Kidney capillary endothelial cell (primary cell): ENCODE data around the gene PRDM5.

Experiments
- DNase-seq: peaks from one replicate; pipeline ENCODE4 v3.0.0-alpha.2; 2018; ENCODE audit warnings: low spot score

Gene PRDM5

GRCh38 chr4:120922381-120923206 is at the start of gene PRDM5:
PRDM5 (minus strand) TSS chr4:120922726; CDS start chr4:120922608, 118 bp downstream.
- peak; percentile 40 for DNase-seq

- no peak for DNase-seq
These were observed 49.4 kb upstream of the PRDM5 start for GRCh38 chr4:120971884-120972283.

DNA sequence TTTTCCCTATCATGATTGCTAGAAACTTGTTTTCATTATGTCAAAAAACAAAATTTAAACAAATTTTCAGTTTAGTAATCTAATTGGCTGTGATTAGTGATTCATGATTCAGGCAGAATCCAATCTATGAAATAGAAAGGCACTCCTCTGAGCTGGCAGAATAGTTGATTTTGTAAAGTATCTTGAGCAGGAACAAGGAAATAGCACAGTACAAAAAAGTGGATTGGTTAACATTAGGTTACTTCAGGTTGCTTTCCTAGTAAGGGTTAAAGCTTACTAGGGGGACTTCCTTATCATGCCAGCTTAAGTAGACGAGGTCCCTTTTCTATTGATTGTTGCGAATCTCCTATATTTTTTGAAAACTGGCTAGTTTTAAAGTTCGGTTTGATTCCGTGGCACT is 43.4 kb upstream of the PRDM5 start:
- DNase-seq: no peak

DNA sequence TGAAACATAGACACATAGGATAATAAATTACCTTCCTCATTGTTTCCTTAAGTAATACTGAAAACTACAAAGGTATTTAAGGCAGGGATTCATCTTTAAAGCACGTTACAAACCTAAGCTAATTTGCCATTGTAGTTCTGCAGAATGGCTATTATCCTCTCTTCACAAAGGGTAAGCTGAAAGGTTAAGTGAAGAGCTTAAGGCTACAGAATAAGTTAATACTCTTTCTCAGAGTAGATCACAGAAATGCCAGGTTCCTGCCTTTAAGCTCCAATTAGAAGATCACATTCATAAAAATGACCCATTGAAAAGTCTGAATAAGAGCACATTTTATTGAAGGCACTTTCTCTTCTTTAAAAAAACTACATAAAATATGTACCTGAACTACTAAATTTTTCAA is 42.1 kb upstream of the PRDM5 start:
- DNase-seq: no peak

DNA sequence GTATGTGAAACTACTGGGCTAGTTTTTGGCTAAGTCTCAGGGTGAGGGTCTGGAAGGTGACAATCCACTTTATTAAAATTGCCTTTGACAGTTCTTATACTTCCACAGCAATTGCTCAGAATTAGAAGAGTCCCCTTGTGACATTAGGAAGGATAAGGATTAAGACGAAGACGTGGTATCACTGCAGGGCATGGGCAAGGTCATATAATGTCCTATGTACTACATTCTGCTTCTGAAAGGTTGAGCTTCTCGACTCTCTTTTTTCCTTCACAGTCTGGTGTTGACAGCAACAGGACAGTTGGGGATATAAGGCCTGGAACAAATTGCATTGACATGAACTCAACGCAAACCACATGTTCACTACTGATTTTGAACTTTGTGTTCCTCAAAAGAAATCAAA is 40.9 kb upstream of the PRDM5 start:
- DNase-seq: no peak

DNA sequence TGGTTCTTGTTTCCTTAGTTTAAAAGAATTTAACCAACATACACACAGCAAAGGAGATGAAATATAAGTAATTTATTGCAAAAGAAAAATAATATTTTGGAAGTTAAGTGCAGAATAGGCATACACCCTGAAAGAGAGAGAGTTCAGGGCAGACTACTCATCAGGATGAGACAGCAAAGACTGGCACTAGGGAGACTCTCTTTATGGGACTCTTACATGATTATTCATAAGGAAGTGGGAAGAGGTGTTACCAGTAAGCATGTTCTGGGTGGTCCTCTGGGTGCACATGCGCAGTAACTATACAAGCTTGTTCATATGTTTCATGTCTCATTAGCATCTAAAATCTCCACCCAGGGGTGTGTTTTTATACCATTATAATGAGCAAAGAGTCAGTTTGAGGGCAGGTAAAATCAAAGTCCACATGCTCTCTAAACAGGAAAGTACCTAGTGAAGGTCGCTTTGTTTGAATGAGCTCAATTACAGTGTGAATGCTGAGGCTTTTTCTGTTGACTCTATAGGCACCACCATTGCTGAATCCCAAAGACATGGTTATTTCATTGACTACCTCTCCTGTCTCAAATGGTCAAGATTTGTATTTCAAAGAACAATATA is 38.2 kb upstream of the PRDM5 start:
- DNase-seq: no peak

GRCh38 chr4:120948382-120948781 is 25.9 kb upstream of the PRDM5 start:
- DNase-seq: no peak

DNA sequence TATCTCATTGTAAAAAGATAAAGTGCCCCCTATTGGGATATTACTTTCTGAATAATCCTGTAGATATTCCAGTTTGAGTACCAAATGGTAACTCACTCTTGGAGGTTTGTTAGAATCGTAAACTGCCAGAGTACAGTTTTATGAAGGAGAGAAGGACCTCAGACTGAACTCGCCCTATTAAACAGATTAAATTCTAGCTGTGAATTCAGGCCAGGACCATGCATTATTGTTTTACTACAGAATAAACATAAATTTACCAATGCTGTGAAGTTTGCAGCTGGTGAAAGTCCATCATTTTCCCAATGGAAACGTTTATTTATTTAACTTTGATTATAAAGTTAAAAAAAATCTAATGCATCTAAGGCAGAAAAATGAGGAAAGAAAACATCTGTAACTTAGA is 20.2 kb upstream of the PRDM5 start:
- no peak for DNase-seq

- DNase-seq: no peak
These were observed 18.0 kb upstream of the PRDM5 start for GRCh38 chr4:120940547-120940946.

DNA sequence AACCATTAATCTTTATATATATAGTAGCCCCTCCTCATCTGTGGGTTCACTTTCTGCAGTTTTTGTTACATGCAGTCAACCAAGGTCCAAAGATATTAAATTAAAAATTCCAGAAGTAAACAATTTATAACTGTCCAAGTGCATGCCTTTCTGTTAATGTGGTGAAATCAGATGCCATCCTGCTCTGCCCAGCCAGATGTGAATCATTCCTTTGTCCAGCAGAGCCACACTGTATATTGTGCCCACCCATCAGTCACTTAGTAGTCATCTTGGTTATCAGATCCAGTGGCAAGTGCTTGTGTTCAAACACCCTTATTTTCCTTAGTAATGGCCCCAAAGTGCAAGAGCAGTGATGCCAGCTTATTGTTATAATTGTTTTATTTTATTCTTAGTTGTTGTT is 17.2 kb upstream of the PRDM5 start:
- no peak for DNase-seq

GRCh38 chr4:120929847-120930246 is 7.3 kb upstream of the PRDM5 start:
- DNase-seq: no peak

DNA sequence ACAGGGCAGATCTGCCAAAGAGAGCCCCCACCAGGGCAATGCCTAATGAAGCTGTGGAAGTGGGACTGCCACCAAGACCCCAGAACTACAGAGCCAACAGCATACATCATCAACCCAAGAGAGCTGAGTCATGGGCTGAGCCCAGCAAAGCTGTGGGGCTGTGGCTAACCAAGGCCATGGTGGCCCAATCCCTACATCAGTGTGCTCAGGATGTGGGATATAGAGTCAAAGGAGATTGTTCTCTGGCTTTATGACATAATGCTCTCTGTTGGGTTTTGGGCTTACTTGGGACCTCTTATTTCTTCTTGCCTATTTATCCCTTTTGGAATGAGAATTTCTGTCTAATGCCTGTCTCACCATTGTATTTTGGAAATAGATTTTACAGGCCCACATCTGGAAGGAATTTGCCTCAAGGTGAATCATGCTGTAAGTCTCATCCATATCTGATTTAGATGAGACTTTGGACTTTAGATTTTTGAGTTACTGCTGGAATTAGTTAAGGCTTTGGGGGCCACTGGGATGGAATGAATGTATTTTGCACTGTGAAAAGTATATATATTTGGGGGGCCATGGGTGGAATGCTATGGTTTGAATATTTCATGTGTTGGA is 5.4 kb upstream of the PRDM5 start:
- no peak for DNase-seq

- no peak for DNase-seq
These were observed 4.0 kb upstream of the PRDM5 start for GRCh38 chr4:120926358-120927025.

- DNase-seq: no peak
These were observed 2.4 kb upstream of the PRDM5 start for GRCh38 chr4:120924931-120925330.

- peak; percentile 10 for DNase-seq
These were observed 639 bp upstream of the PRDM5 start for GRCh38 chr4:120923207-120923522.

- peak; percentile 52 for DNase-seq
These were observed 808 bp downstream of the PRDM5 start for GRCh38 chr4:120921456-120922380.

DNA sequence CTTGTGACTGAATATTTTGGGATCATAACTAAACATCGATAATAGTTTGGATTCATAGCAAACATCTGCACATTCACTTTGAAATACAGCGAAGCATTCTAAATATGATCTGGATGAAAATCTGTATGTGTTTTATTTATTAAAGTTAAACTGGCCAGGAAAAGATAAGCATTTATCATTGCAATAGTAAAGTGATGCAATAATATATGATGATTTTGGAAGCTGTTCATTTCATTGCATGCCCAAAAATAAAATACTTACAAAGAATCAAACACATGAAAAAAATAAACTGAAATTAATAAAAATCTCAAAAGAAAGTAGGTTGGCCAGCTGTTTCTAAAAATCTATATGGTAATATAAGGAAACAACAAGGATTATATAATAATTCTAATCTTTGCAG is 1.9 kb downstream of the PRDM5 start:
- no peak for DNase-seq

- no peak for DNase-seq
These were observed 3.2 kb downstream of the PRDM5 start for GRCh38 chr4:120919358-120919757.

DNA sequence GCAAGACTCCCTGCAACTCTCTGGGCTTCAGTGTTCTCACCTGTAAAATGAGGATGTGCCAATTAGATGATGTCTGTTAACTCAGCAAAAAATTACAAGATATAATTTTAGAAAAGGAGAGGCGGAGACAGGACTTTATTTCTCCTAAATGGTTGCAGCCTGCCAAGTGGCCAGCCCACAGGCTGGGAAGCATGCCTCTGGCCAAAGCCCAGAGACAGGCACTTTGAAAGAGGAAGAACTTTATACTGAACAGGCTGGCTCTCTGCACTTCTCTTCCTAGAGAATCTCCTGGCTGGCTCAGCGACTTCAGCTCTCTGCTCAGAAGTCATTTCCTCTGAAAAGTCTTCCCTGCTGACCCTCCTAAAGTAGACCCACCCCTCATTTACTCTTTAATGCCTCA is 3.7 kb downstream of the PRDM5 start:
- no peak for DNase-seq

GRCh38 chr4:120918092-120918491 is 4.4 kb downstream of the PRDM5 start:
- no peak for DNase-seq

DNA sequence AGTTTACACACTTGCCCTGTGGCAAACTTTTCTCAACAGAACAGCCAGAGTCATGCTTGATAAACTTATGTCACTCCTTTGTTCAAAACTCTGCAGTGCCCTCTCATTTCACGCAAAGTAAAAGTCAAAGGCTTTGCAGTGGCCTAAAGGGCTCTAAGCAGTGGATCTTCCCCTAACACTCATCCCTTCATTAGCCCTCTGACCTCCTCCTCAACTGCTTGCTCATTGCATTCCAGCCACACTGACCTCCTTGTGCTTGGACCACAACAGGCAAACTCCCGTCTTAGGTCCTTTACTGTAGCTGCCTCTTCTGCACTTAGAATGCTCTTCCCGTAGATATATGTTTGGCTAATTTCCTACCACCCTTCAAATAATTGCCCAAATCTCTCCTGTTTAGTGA is 5.6 kb downstream of the PRDM5 start:
- no peak for DNase-seq

DNA sequence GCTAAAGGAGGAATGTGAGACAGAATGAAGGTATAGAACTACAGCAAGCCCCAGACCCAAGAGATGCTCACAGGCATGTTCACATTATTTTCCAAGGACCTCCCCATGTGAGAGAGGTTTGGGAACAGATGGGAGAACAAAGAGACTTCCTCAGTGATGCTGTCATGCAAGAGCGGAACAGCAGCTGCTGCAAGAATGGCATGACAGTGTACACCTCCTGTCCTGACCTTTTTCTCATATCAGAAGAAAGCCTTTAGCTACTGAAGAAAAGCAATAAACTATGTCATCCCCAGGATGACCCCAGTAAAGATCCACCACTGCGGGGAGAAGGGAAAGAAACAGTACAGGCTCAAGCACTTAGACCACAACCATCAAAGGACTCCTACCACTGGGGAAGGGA is 7.2 kb downstream of the PRDM5 start:
- no peak for DNase-seq
